B cell (primary cell): Measurements from ENCODE around the gene RAB7B.

ENCODE experiments used
- CTCF ChIP-seq: fragments of 200-600 bp; IDR thresholded peaks from one replicate; pipeline ENCODE4 v1.8.0; 2022; ENCODE audit warnings: antibody characterized with exemption, mild to moderate bottlenecking
- EZH2 ChIP-seq: IDR thresholded peaks from 2 replicates; pipeline ENCODE4 v1.6.1; 2012; ENCODE audit warnings: borderline replicate concordance, low read depth, mild to moderate bottlenecking, moderate library complexity, low read length; ENCODE audit not compliant: insufficient read depth, poor library complexity, severe bottlenecking

GRCh38 chr1:206012086-206012859, 9.1 kb upstream of the RAB7B start:
- TF ChIP-seq CTCF (peak; percentile 25), EZH2 (no peak)
